Loucy (cell line): Measurements from ENCODE around the gene IL3RA.

ENCODE experiments used
- H2AFZ ChIP-seq: fragments of 200-600 bp; sonication (generic); 2 replicates; pipeline ENCODE4 v1.6.0; 2016; ENCODE audit warnings: antibody characterized with exemption, mild to moderate bottlenecking, low read length, moderate library complexity
- H3F3A ChIP-seq: fragments of 200-600 bp; 2 replicates; pipeline ENCODE4 v1.6.0; 2016; ENCODE audit warnings: antibody characterized with exemption, low read depth, mild to moderate bottlenecking
- H3K27me3 ChIP-seq: fragments of 200-600 bp; sonication (generic); 2 replicates; pipeline ENCODE4 v1.6.1; 2014; ENCODE audit warnings: low read length, mild to moderate bottlenecking; ENCODE audit not compliant: insufficient read depth, poor library complexity, severe bottlenecking
- H3K36me3 ChIP-seq: fragments of 200-600 bp; sonication (generic); 2 replicates; pipeline ENCODE4 v1.6.1; 2016; ENCODE audit warnings: low read length; ENCODE audit not compliant: insufficient read depth
- H3K4me1 ChIP-seq: fragments of 200-600 bp; sonication (generic); 2 replicates; pipeline ENCODE4 v1.5.1; 2014; ENCODE audit warnings: low read length, mild to moderate bottlenecking; ENCODE audit not compliant: insufficient read depth, poor library complexity, severe bottlenecking
- H3K4me2 ChIP-seq: fragments of 200-600 bp; sonication (generic); 2 replicates; pipeline ENCODE4 v1.6.0; 2014; ENCODE audit warnings: antibody characterized with exemption, low read length, low read depth, mild to moderate bottlenecking; ENCODE audit not compliant: poor library complexity, severe bottlenecking
- H3K4me3 ChIP-seq: fragments of 200-600 bp; sonication (generic); 2 replicates; pipeline ENCODE4 v1.5.1; 2014; ENCODE audit warnings: low read length, mild to moderate bottlenecking, mixed read lengths; ENCODE audit not compliant: poor library complexity, severe bottlenecking
- H3K79me2 ChIP-seq: fragments of 200-600 bp; sonication (generic); 2 replicates; pipeline ENCODE4 v1.6.1; 2014; ENCODE audit warnings: low read length; ENCODE audit not compliant: insufficient read depth
- H3K9ac ChIP-seq: fragments of 200-600 bp; sonication (generic); 2 replicates; pipeline ENCODE4 v1.6.0; 2014; ENCODE audit warnings: mild to moderate bottlenecking, low read depth, low read length, moderate library complexity; ENCODE audit not compliant: poor library complexity, severe bottlenecking
- H3K9me2 ChIP-seq: fragments of 200-600 bp; sonication (generic); replicated peaks from 2 replicates; pipeline ENCODE4 v1.6.1; 2016; ENCODE audit warnings: low read depth, low read length, mixed read lengths
- H3K9me3 ChIP-seq: fragments of 200-600 bp; sonication (generic); 2 replicates; pipeline ENCODE4 v1.6.1; 2014; ENCODE audit warnings: mild to moderate bottlenecking, antibody characterized with exemption, low read length, low read depth; ENCODE audit not compliant: insufficient read depth
- H4K20me1 ChIP-seq: fragments of 200-600 bp; sonication (generic); 2 replicates; pipeline ENCODE4 v1.6.0; 2014; ENCODE audit warnings: antibody characterized with exemption, low read length, mild to moderate bottlenecking; ENCODE audit not compliant: insufficient read depth, poor library complexity, severe bottlenecking
- EZH2phosphoT487 ChIP-seq: fragments of 200-600 bp; IDR thresholded peaks from 2 replicates; pipeline ENCODE4 v1.6.1; 2018; ENCODE audit warnings: antibody characterized with exemption, mild to moderate bottlenecking, moderate library complexity, borderline replicate concordance
- TF ChIP-seq, protein P1 (sequence below): fragments of 200-600 bp; sonication (generic); conservative IDR thresholded peaks from 2 replicates; pipeline ENCODE4 v1.5.1; 2014; ENCODE audit warnings: mild to moderate bottlenecking, antibody characterized with exemption, low read length

The IL3RA gene

DNA sequence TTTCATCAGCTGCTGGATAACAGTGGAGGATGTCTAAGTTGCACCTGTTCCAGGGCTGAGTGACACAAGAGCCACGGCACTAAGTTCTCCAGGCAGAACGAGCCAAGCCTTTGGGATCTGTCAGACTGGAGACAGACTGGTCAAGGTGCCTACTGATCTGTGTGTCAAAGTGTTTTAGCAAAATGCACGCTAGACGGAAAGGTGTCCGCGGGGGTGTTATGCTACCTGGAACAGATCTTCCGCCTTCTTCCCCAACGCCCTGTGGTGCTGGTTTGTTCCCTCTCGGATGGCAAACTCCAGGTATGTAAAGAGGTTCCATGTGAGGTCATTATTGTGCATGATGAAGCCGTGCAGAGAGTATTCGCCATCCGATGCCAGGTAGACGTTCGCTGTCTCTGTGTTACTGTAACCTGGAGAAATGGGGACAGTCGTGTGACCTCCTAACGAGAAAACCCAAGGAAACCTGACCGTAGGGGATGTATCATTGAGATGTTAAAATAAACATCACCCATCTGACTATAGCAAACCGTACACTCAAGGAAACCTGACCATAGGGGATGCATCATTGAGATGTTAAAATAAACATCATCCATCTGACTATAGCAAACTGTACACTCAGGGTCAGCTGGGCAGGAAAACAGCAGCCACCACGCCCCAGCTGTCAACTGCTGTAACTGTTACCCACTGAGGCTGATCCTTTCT lies 85.0 kb downstream of the IL3RA start:
- Histone ChIP-seq H3K36me3 (peaks cover 6% of the 10 kb centered on the region; the same call in 1 of the 2 replicates), H3K9me2 (no peaks in the 10 kb centered on the region), H3K27me3 (no peaks in the 10 kb centered on the region), H3F3A (no peaks in the 10 kb centered on the region), H4K20me1 (no peaks in the 10 kb centered on the region), H3K4me3 (no peak overlapping the region), H3K9ac (no peak overlapping the region), H3K9me3 (peaks cover 7% of the 10 kb centered on the region; the same call in 1 of the 2 replicates), H2AFZ (no peak overlapping the region), H3K4me2 (no peak overlapping the region), H3K4me1 (no peaks in the 10 kb centered on the region), H3K79me2 (no peaks in the 10 kb centered on the region)
- TF ChIP-seq EZH2phosphoT487 = no peak
- TF ChIP-seq, protein P1, sequence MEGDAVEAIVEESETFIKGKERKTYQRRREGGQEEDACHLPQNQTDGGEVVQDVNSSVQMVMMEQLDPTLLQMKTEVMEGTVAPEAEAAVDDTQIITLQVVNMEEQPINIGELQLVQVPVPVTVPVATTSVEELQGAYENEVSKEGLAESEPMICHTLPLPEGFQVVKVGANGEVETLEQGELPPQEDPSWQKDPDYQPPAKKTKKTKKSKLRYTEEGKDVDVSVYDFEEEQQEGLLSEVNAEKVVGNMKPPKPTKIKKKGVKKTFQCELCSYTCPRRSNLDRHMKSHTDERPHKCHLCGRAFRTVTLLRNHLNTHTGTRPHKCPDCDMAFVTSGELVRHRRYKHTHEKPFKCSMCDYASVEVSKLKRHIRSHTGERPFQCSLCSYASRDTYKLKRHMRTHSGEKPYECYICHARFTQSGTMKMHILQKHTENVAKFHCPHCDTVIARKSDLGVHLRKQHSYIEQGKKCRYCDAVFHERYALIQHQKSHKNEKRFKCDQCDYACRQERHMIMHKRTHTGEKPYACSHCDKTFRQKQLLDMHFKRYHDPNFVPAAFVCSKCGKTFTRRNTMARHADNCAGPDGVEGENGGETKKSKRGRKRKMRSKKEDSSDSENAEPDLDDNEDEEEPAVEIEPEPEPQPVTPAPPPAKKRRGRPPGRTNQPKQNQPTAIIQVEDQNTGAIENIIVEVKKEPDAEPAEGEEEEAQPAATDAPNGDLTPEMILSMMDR = no peak

DNA sequence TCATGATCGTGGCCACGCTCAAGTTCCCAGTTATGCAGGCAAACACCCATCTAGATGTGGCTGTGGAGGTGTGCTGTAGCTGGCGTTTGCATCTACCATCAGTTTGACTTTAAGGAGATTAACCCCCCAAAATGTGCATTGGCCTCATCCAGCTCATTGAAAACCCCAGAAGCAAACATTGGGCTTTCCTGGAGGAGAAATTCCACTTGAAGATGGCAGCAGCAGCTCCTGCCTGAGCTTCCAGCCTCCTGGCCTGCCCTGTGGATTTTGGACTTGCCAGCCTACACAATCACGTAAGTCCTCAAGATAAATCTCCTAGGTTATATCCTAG lies 85.5 kb downstream of the IL3RA start:
- Histone ChIP-seq H2AFZ (no peak overlapping the region), H4K20me1 (no peaks in the 10 kb centered on the region), H3K4me1 (no peaks in the 10 kb centered on the region), H3K36me3 (peaks cover 6% of the 10 kb centered on the region; the same call in 1 of the 2 replicates), H3K9ac (no peak overlapping the region), H3K9me3 (peaks cover 7% of the 10 kb centered on the region; the same call in 1 of the 2 replicates), H3K4me2 (no peak overlapping the region), H3K4me3 (no peak overlapping the region), H3K9me2 (no peaks in the 10 kb centered on the region), H3K79me2 (no peaks in the 10 kb centered on the region), H3F3A (no peaks in the 10 kb centered on the region), H3K27me3 (no peaks in the 10 kb centered on the region)
- TF ChIP-seq, protein P1 = no peak
- no peak for TF ChIP-seq EZH2phosphoT487

DNA sequence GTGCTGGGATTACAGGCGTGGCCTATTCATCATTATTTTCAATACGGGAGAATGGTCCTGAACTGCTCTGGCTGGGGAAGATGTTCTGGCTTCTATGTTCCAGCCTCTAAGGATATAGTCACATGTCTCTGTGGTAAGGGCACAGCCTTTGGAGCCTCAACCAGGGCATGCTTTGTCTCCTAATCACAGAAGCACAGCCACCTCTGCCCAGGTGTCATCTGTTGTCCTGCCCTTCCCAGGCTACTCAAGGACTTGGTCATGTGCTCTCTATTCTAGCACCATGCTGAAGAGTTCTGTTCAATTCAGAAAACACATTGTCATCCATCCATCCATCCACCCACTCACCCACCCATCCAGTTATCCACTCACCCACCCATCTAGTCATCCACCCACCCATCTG lies 86.6 kb downstream of the IL3RA start:
- no peaks in the 10 kb centered on the region for H3F3A ChIP-seq
- H4K20me1 ChIP-seq = no peaks in the 10 kb centered on the region
- TF ChIP-seq, protein P1 = no peak
- TF ChIP-seq EZH2phosphoT487 = no peak
- H3K79me2 ChIP-seq = no peaks in the 10 kb centered on the region
- H3K9ac ChIP-seq = no peak overlapping the region
- H3K4me2 ChIP-seq = no peak overlapping the region
- no peak overlapping the region for H2AFZ ChIP-seq
- no peaks in the 10 kb centered on the region for H3K9me2 ChIP-seq
- peaks cover 7% of the 10 kb centered on the region; the same call in 1 of the 2 replicates for H3K9me3 ChIP-seq
- H3K36me3 ChIP-seq = peaks cover 6% of the 10 kb centered on the region; the same call in 1 of the 2 replicates
- H3K27me3 ChIP-seq = no peaks in the 10 kb centered on the region
- H3K4me1 ChIP-seq = no peaks in the 10 kb centered on the region
- H3K4me3 ChIP-seq = no peak overlapping the region
